A549 (cell line): ENCODE measurements around the gene TSHR.

Source experiments
- TF ChIP-seq, protein P1 (sequence below): fragments of >200 bp; sonication (Bioruptor Twin); formaldehyde crosslinking; IDR thresholded peaks from 3 replicates; pipeline ENCODE4 v1.5.1; 2016
- TF ChIP-seq, protein P2 (sequence below): IDR thresholded peaks from 2 replicates; pipeline ENCODE4 v1.6.1; 2012; ENCODE audit warnings: low read depth, borderline replicate concordance

DNA sequence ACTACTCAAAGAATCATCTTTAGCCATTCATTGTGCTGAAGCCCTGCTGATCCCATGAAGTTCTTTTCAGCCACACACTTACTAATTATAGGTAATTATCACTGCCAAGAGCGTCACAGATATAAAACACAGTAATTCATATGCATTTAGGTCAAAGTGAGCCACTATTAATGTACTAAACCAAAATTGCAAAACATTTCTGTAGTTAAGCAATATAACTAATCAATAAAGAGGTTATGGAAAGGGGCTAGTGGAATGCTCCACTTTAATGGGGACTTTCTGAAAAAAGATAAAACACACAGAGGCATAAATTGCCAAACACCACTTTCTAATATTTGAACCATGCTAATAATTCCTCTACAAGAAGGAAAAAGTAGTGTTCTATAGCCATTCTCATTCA, 7.1 kb upstream of the TSHR start:
- TF ChIP-seq, protein P1, sequence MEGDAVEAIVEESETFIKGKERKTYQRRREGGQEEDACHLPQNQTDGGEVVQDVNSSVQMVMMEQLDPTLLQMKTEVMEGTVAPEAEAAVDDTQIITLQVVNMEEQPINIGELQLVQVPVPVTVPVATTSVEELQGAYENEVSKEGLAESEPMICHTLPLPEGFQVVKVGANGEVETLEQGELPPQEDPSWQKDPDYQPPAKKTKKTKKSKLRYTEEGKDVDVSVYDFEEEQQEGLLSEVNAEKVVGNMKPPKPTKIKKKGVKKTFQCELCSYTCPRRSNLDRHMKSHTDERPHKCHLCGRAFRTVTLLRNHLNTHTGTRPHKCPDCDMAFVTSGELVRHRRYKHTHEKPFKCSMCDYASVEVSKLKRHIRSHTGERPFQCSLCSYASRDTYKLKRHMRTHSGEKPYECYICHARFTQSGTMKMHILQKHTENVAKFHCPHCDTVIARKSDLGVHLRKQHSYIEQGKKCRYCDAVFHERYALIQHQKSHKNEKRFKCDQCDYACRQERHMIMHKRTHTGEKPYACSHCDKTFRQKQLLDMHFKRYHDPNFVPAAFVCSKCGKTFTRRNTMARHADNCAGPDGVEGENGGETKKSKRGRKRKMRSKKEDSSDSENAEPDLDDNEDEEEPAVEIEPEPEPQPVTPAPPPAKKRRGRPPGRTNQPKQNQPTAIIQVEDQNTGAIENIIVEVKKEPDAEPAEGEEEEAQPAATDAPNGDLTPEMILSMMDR = no peak
- TF ChIP-seq, protein P2, sequence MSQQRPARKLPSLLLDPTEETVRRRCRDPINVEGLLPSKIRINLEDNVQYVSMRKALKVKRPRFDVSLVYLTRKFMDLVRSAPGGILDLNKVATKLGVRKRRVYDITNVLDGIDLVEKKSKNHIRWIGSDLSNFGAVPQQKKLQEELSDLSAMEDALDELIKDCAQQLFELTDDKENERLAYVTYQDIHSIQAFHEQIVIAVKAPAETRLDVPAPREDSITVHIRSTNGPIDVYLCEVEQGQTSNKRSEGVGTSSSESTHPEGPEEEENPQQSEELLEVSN = no peak
